ENCODE measurements around the gene COPZ1.

Gene COPZ1

GRCh38 chr12:54388237-54389133 is 63.6 kb downstream of the COPZ1 start:
- Histone ChIP-seq H3K4me1 (ENCODE audit: control insufficient read depth in 2 of 2, insufficient read depth in 1 of 2, low read depth in 1 of 2, low read length in 2 of 2) (peaks cover 51 to 61% of the 10 kb centered on the region in 2 donors), H3K36me3 (replicated peaks in 1 of 2; ENCODE audit: control insufficient read depth in 2 of 2, insufficient read depth in 2 of 2, low read length in 2 of 2) (no peaks in the 10 kb centered on the region), H4K8ac (ENCODE audit: low read depth, low read length) (no peak overlapping the region), H3K9me3 (replicated peaks in 1 of 2; ENCODE audit: control insufficient read depth in 2 of 2, insufficient read depth in 1 of 2, low read depth in 1 of 2, low read length in 2 of 2) (no peaks in the 10 kb centered on the region), H2AK5ac (ENCODE audit: low read depth, low read length) (peak overlapping the region; percentile 26), H3K4ac (ENCODE audit: low read length) (no peak overlapping the region), H3K23ac (ENCODE audit: low read depth, low read length, poor library complexity) (no peak overlapping the region), H3K79me1 (ENCODE audit: low read depth, low read length) (peaks cover 4% of the 10 kb centered on the region), H3K4me3 (ENCODE audit: low read length in 2 of 2) (no peak overlapping the region), H4K91ac (ENCODE audit: low read depth, low read length, poor library complexity) (no peak overlapping the region), H3K4me2 (ENCODE audit: insufficient read depth, low read length, poor library complexity, severe bottlenecking) (no peak overlapping the region), H2BK5ac (ENCODE audit: low read length) (no peak overlapping the region), H2AFZ (ENCODE audit: low read length) (no peak overlapping the region), H3K14ac (ENCODE audit: low read length) (no peak overlapping the region), H2BK12ac (ENCODE audit: low read length) (no peak overlapping the region), H2BK120ac (ENCODE audit: low read depth, low read length) (no peak overlapping the region), H3K9ac (ENCODE audit: low read depth, low read length, poor library complexity) (no peak overlapping the region), H3K27me3 (ENCODE audit: control insufficient read depth in 3 of 3, insufficient read depth in 3 of 3, low read depth in 1 of 3, low read length in 3 of 3) (peaks cover 0 to 12% (median 0%) of the 10 kb centered on the region in 3 experiments), H3K27ac (replicated peaks; ENCODE audit: low read length) (peak overlapping the region; percentile 22), H2BK15ac (ENCODE audit: low read length) (no peak overlapping the region), H3K18ac (ENCODE audit: low read length) (peak overlapping the region; percentile 4)
- WGBS, 2 donors (ENCODE audit: extremely low coverage in 2 of 2, insufficient read length in 2 of 2, insufficient replicate concordance in 1 of 2): no CpG with 5 or more reads among the region's 4 CpGs
- DNase-seq (ENCODE audit: low spot score): no peak

- Histone ChIP-seq H3K4ac (ENCODE audit: low read length) (no peak overlapping the region), H4K8ac (ENCODE audit: low read depth, low read length) (no peak overlapping the region), H2BK120ac (ENCODE audit: low read depth, low read length) (no peak overlapping the region), H3K23ac (ENCODE audit: low read depth, low read length, poor library complexity) (no peak overlapping the region), H3K9me3 (replicated peaks in 1 of 2; ENCODE audit: control insufficient read depth in 2 of 2, insufficient read depth in 1 of 2, low read depth in 1 of 2, low read length in 2 of 2) (no peaks in the 10 kb centered on the region), H3K4me2 (ENCODE audit: insufficient read depth, low read length, poor library complexity, severe bottlenecking) (no peak overlapping the region), H3K4me1 (ENCODE audit: control insufficient read depth in 2 of 2, insufficient read depth in 1 of 2, low read depth in 1 of 2, low read length in 2 of 2) (peaks cover 48 to 68% of the 10 kb centered on the region in 2 donors), H3K14ac (ENCODE audit: low read length) (no peak overlapping the region), H4K91ac (ENCODE audit: low read depth, low read length, poor library complexity) (no peak overlapping the region), H3K27ac (replicated peaks; ENCODE audit: low read length) (no peak overlapping the region), H3K36me3 (replicated peaks in 1 of 2; ENCODE audit: control insufficient read depth in 2 of 2, insufficient read depth in 2 of 2, low read length in 2 of 2) (no peaks in the 10 kb centered on the region), H3K18ac (ENCODE audit: low read length) (peak overlapping the region; percentile 4), H3K4me3 (ENCODE audit: low read length in 2 of 2) (no peak overlapping the region), H3K79me1 (ENCODE audit: low read depth, low read length) (peaks cover 4% of the 10 kb centered on the region), H2AK5ac (ENCODE audit: low read depth, low read length) (peak overlapping the region; percentile 79), H3K27me3 (ENCODE audit: control insufficient read depth in 3 of 3, insufficient read depth in 3 of 3, low read depth in 1 of 3, low read length in 3 of 3) (peaks cover 0 to 12% (median 0%) of the 10 kb centered on the region in 3 experiments), H3K9ac (ENCODE audit: low read depth, low read length, poor library complexity) (no peak overlapping the region), H2BK5ac (ENCODE audit: low read length) (no peak overlapping the region), H2BK15ac (ENCODE audit: low read length) (no peak overlapping the region), H2AFZ (ENCODE audit: low read length) (no peak overlapping the region), H2BK12ac (ENCODE audit: low read length) (no peak overlapping the region)
- no peak for DNase-seq (ENCODE audit: low spot score)
- WGBS, 2 donors (ENCODE audit: extremely low coverage in 2 of 2, insufficient read length in 2 of 2, insufficient replicate concordance in 1 of 2): no CpG with 5 or more reads among the region's 3 CpGs
Observed at GRCh38 chr12:54389134-54389508, 64.2 kb downstream of the COPZ1 start.

DNA sequence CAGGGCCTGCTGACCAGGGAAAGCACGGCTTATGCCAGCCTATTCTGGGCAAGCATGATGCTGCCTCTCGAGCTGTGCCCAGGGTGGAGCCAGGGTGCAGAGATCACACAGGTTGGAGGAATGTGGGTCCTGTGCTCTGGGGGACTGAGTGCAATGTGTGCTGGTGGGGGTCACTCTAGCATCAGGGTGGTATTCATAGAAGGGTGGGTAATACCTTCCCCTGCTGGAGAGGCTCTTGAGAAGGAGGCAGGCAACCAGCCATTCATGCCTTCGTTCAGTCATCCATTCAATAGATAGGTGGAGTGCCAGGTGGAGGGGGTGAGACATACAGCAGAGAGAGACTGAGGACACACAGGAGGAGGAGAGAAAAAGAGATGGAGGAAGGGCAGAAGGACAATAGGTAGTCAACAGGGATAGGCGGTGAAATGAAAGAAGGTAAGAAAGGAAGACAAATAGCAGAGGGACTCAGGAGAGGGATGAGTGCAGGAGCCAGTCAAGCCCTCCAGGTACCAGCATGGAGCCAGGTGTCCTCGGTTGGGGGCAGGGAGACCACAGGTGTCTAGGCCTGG is 64.8 kb downstream of the COPZ1 start:
- Histone ChIP-seq H4K8ac (ENCODE audit: low read depth, low read length) (no peak overlapping the region), H2BK15ac (ENCODE audit: low read length) (peak overlapping the region; percentile 69), H3K4me2 (ENCODE audit: insufficient read depth, low read length, poor library complexity, severe bottlenecking) (peak overlapping the region; percentile 75), H2BK120ac (ENCODE audit: low read depth, low read length) (no peak overlapping the region), H3K27ac (replicated peaks; ENCODE audit: low read length) (peak overlapping the region; percentile 31), H3K23ac (ENCODE audit: low read depth, low read length, poor library complexity) (no peak overlapping the region), H3K27me3 (ENCODE audit: control insufficient read depth in 3 of 3, insufficient read depth in 3 of 3, low read depth in 1 of 3, low read length in 3 of 3) (peaks cover 0 to 12% (median 0%) of the 10 kb centered on the region in 3 experiments), H3K4me3 (ENCODE audit: low read length in 2 of 2) (no peak overlapping the region), H3K4me1 (ENCODE audit: control insufficient read depth in 2 of 2, insufficient read depth in 1 of 2, low read depth in 1 of 2, low read length in 2 of 2) (peaks cover 42 to 63% of the 10 kb centered on the region in 2 donors), H3K18ac (ENCODE audit: low read length) (peak overlapping the region; percentile 80), H3K9me3 (replicated peaks in 1 of 2; ENCODE audit: control insufficient read depth in 2 of 2, insufficient read depth in 1 of 2, low read depth in 1 of 2, low read length in 2 of 2) (no peaks in the 10 kb centered on the region), H3K9ac (ENCODE audit: low read depth, low read length, poor library complexity) (peak overlapping the region; percentile 83), H3K79me1 (ENCODE audit: low read depth, low read length) (peaks cover 4% of the 10 kb centered on the region), H2BK5ac (ENCODE audit: low read length) (peak overlapping the region; percentile 87), H2AFZ (ENCODE audit: low read length) (peak overlapping the region; percentile 65), H3K4ac (ENCODE audit: low read length) (no peak overlapping the region), H2BK12ac (ENCODE audit: low read length) (no peak overlapping the region), H3K36me3 (replicated peaks in 1 of 2; ENCODE audit: control insufficient read depth in 2 of 2, insufficient read depth in 2 of 2, low read length in 2 of 2) (peaks cover 0 to 4% of the 10 kb centered on the region in 2 donors), H3K14ac (ENCODE audit: low read length) (no peak overlapping the region), H2AK5ac (ENCODE audit: low read depth, low read length) (peak overlapping the region; percentile 79), H4K91ac (ENCODE audit: low read depth, low read length, poor library complexity) (peak overlapping the region; percentile 13)
- no CpG with 5 or more reads among the region's 5 CpGs for WGBS, 2 donors (ENCODE audit: extremely low coverage in 2 of 2, insufficient read length in 2 of 2, insufficient replicate concordance in 1 of 2)
- DNase-seq (ENCODE audit: low spot score): no peak

GRCh38 chr12:54390176-54390667 is 65.3 kb downstream of the COPZ1 start:
- H2BK120ac ChIP-seq (ENCODE audit: low read depth, low read length): no peak overlapping the region
- peaks cover 4% of the 10 kb centered on the region for H3K79me1 ChIP-seq (ENCODE audit: low read depth, low read length)
- H3K14ac ChIP-seq (ENCODE audit: low read length): no peak overlapping the region
- peaks cover 38 to 58% of the 10 kb centered on the region in 2 donors for H3K4me1 ChIP-seq (ENCODE audit: control insufficient read depth in 2 of 2, insufficient read depth in 1 of 2, low read depth in 1 of 2, low read length in 2 of 2)
- peak overlapping the region; percentile 87 for H2BK5ac ChIP-seq (ENCODE audit: low read length)
- peak overlapping the region; percentile 51 for H2BK15ac ChIP-seq (ENCODE audit: low read length)
- no peak overlapping the region for H3K4ac ChIP-seq (ENCODE audit: low read length)
- H3K4me3 ChIP-seq (ENCODE audit: low read length in 2 of 2): peak overlapping the region in 1 of 2 donors; percentile 68
- peak overlapping the region; percentile 25 for H3K23ac ChIP-seq (ENCODE audit: low read depth, low read length, poor library complexity)
- H3K9me3 ChIP-seq (replicated peaks in 1 of 2; ENCODE audit: control insufficient read depth in 2 of 2, insufficient read depth in 1 of 2, low read depth in 1 of 2, low read length in 2 of 2): no peaks in the 10 kb centered on the region
- WGBS, 2 donors (ENCODE audit: extremely low coverage in 2 of 2, insufficient read length in 2 of 2, insufficient replicate concordance in 1 of 2): no CpG with 5 or more reads among the region's 7 CpGs
- H2AK5ac ChIP-seq (ENCODE audit: low read depth, low read length): peak overlapping the region; percentile 79
- H4K91ac ChIP-seq (ENCODE audit: low read depth, low read length, poor library complexity): peak overlapping the region; percentile 13
- H2AFZ ChIP-seq (ENCODE audit: low read length): peak overlapping the region; percentile 65
- H3K27me3 ChIP-seq (ENCODE audit: control insufficient read depth in 3 of 3, insufficient read depth in 3 of 3, low read depth in 1 of 3, low read length in 3 of 3): peaks cover 0 to 12% (median 0%) of the 10 kb centered on the region in 3 experiments
- no peak for DNase-seq (ENCODE audit: low spot score)
- no peak overlapping the region for H4K8ac ChIP-seq (ENCODE audit: low read depth, low read length)
- H2BK12ac ChIP-seq (ENCODE audit: low read length): no peak overlapping the region
- peak overlapping the region; percentile 75 for H3K4me2 ChIP-seq (ENCODE audit: insufficient read depth, low read length, poor library complexity, severe bottlenecking)
- peak overlapping the region; percentile 83 for H3K9ac ChIP-seq (ENCODE audit: low read depth, low read length, poor library complexity)
- peak overlapping the region; percentile 31 for H3K27ac ChIP-seq (replicated peaks; ENCODE audit: low read length)
- H3K18ac ChIP-seq (ENCODE audit: low read length): peak overlapping the region; percentile 80
- peaks cover 4 to 9% of the 10 kb centered on the region in 2 donors for H3K36me3 ChIP-seq (replicated peaks in 1 of 2; ENCODE audit: control insufficient read depth in 2 of 2, insufficient read depth in 2 of 2, low read length in 2 of 2)

Data from neuronal stem cell (in vitro differentiated cells).